IMR-90 (cell line): ENCODE measurements around the gene TMEM50B. TPM values are rescaled to one million over a fixed set of nuclear protein-coding genes. Genes with fewer than 3 reads are reported as not detected.
A peak's percentile ranks its signal among the peaks of the same experiment; 100 is the strongest.

Source experiments
- ATAC-seq: fragments of 200-7000 bp; cut with Tn5 transposase; 2 replicates; pipeline ENCODE4 v1.9.1; 2020; ENCODE audit warnings: low read depth, mild to moderate bottlenecking, moderate library complexity
- BruUV-seq: library from RNA; stranded (reverse); fragments of 400-500 nt; replicated peaks from 2 replicates; lab custom pipeline; 2021; lab: Mats Ljungman, UMichigan
- CTCF ChIA-PET: fragments of 300-600 bp; formaldehyde crosslinking; extraction: SDS; loops from one replicate; lab custom pipeline; 2021; ENCODE audit warnings: antibody characterized with exemption; lab: Yijun Ruan, JAX
- POLR2A ChIA-PET: fragments of 300-600 bp; sonication (Branson Sonifier 250); formaldehyde crosslinking; loops from one replicate; lab custom pipeline; 2022; ENCODE audit warnings: antibody characterized with exemption; ENCODE audit not compliant: unreplicated experiment; lab: Charles Lee
- DNase-seq: peaks from one replicate; pipeline ENCODE4 v3.0.0; 2013
- H2AFZ ChIP-seq: replicated peaks from 2 replicates; pipeline ENCODE3; 2013; ENCODE audit warnings: low read length, mild to moderate bottlenecking; ENCODE audit not compliant: poor library complexity
- H2AK5ac ChIP-seq: 2 replicates; pipeline ENCODE4 v1.6.1; 2013; ENCODE audit warnings: low read depth, low read length, inconsistent platforms
- H2AK9ac ChIP-seq: replicated peaks from 2 replicates; pipeline ENCODE3; 2013; ENCODE audit warnings: mild to moderate bottlenecking, low read depth, low read length, moderate library complexity; ENCODE audit not compliant: poor library complexity
- H2BK120ac ChIP-seq: 2 replicates; pipeline ENCODE4 v1.6.1; 2013; ENCODE audit warnings: low read depth, low read length, inconsistent platforms
- H2BK15ac ChIP-seq: 3 replicates; pipeline ENCODE4 v1.6.1; 2013; ENCODE audit warnings: low read depth, low read length, inconsistent platforms
- H2BK20ac ChIP-seq: 2 replicates; pipeline ENCODE4 v1.6.1; 2013; ENCODE audit warnings: low read depth, mild to moderate bottlenecking, inconsistent platforms, low read length, moderate library complexity
- H2BK5ac ChIP-seq: 2 replicates; pipeline ENCODE4 v1.6.1; 2013; ENCODE audit warnings: mild to moderate bottlenecking, low read depth, low read length, inconsistent platforms; ENCODE audit not compliant: poor library complexity, severe bottlenecking
- H3K14ac ChIP-seq: replicated peaks from 2 replicates; pipeline ENCODE4 v1.6.1; 2013; ENCODE audit warnings: low read depth, low read length, inconsistent platforms
- H3K18ac ChIP-seq: 2 replicates; pipeline ENCODE4 v1.6.1; 2013; ENCODE audit warnings: low read depth, low read length, control low read depth
- H3K23ac ChIP-seq: 2 replicates; pipeline ENCODE4 v1.6.1; 2013; ENCODE audit warnings: low read depth, low read length, inconsistent platforms
- H3K27ac ChIP-seq: 2 replicates; pipeline ENCODE4 v1.5.1; 2013; ENCODE audit warnings: mild to moderate bottlenecking, control low read depth, low read length; ENCODE audit not compliant: insufficient read depth
- H3K27me3 ChIP-seq: 2 replicates; pipeline ENCODE4 v1.6.1; 2013; ENCODE audit warnings: low read length; ENCODE audit not compliant: control insufficient read depth, insufficient read depth
- H3K36me3 ChIP-seq: 2 replicates; pipeline ENCODE4 v1.6.1; 2013; ENCODE audit warnings: low read length, mixed read lengths; ENCODE audit not compliant: control insufficient read depth, insufficient read depth
- H3K4ac ChIP-seq: 2 replicates; pipeline ENCODE4 v1.6.1; 2013; ENCODE audit warnings: low read depth, low read length, inconsistent platforms
- H3K4me1 ChIP-seq: 2 replicates; pipeline ENCODE4 v1.6.1; 2013; ENCODE audit warnings: low read length, mixed read lengths; ENCODE audit not compliant: control insufficient read depth, insufficient read depth
- H3K4me2 ChIP-seq: 2 replicates; pipeline ENCODE4 v1.6.1; 2013; ENCODE audit warnings: low read depth, mild to moderate bottlenecking, control low read depth, low read length, moderate library complexity
- H3K4me3 ChIP-seq: 2 replicates; pipeline ENCODE4 v1.5.1; 2013; ENCODE audit warnings: low read depth, mild to moderate bottlenecking, control low read depth, low read length, moderate library complexity; ENCODE audit not compliant: insufficient read depth
- H3K56ac ChIP-seq: 2 replicates; pipeline ENCODE4 v1.6.1; 2013; ENCODE audit warnings: low read length, inconsistent platforms; ENCODE audit not compliant: insufficient read depth; ENCODE audit errors: extremely low read depth
- H3K79me1 ChIP-seq, 2 experiments: 2 replicates each; pipeline ENCODE4 v1.6.1; 2013; ENCODE audit warnings: low read length in 2 of 2, inconsistent platforms in 1 of 2, low read depth in 1 of 2
- H3K9ac ChIP-seq: 2 replicates; pipeline ENCODE4 v1.6.1; 2013; ENCODE audit warnings: low read depth, low read length, control low read depth
- H3K9me1 ChIP-seq: 2 replicates; pipeline ENCODE4 v1.6.1; 2013; ENCODE audit warnings: low read length, inconsistent platforms; ENCODE audit not compliant: insufficient read depth
- H3K9me3 ChIP-seq: 2 replicates; pipeline ENCODE4 v1.6.1; 2013; ENCODE audit warnings: low read length; ENCODE audit not compliant: control insufficient read depth, insufficient read depth
- H4K20me1 ChIP-seq: 2 replicates; pipeline ENCODE4 v1.6.1; 2013; ENCODE audit warnings: low read length, inconsistent platforms; ENCODE audit not compliant: insufficient read depth
- H4K5ac ChIP-seq: 2 replicates; pipeline ENCODE4 v1.6.1; 2013; ENCODE audit warnings: mild to moderate bottlenecking, low read depth, low read length, control low read depth
- H4K8ac ChIP-seq, 2 experiments: 2 replicates each; pipeline ENCODE4 v1.6.1; 2013; ENCODE audit warnings: low read depth in 2 of 2, low read length in 2 of 2, control low read depth in 1 of 2, inconsistent platforms in 1 of 2
- H4K91ac ChIP-seq: 2 replicates; pipeline ENCODE4 v1.6.1; 2013; ENCODE audit warnings: low read depth, low read length, inconsistent platforms; ENCODE audit not compliant: insufficient read depth
- BHLHE40 ChIP-seq: fragments of 150-350 bp; IDR thresholded peaks from 2 replicates; pipeline ENCODE4 v1.6.1; 2016; ENCODE audit warnings: mild to moderate bottlenecking, low read depth, low read length
- MAFK ChIP-seq: IDR thresholded peaks from 2 replicates; pipeline ENCODE4 v1.6.1; 2012; ENCODE audit warnings: low read depth, low read length, improper control_type of control experiment
- MXI1 ChIP-seq: IDR thresholded peaks from 2 replicates; pipeline ENCODE4 v1.6.1; 2012; ENCODE audit warnings: low read depth, mild to moderate bottlenecking, low read length, moderate library complexity, borderline replicate concordance
- WGBS, 2 experiments: methylation state at CpG; one replicate each; pipeline versions ENCODE4 v1.1.5 to v1.1.7; 2013; ENCODE audit warnings: missing lambda C conversion rate in 2 of 2; ENCODE audit not compliant: insufficient read length in 1 of 2; ENCODE audit errors: extremely low coverage in 2 of 2; 5-methylcytosine and 5-hydroxymethylcytosine counted together
- dilution Hi-C: fragments of 300-500 bp; cut with HindIII; formaldehyde crosslinking; loops from one replicate; pipeline ENCODE4 v1.14.3; 2018; ENCODE audit warnings: low sequenced_read_pairs; ENCODE audit not compliant: unreplicated experiment
- in situ Hi-C: fragments of 300-500 bp; cut with MboI; formaldehyde crosslinking; loops from 3 replicates; pipeline ENCODE4 v1.14.3; 2019; ENCODE audit warnings: low sequenced_read_pairs, inconsistent platforms, mixed read lengths
- intact Hi-C: fragments of 100-400 bp; cut with micrococcal nuclease; formaldehyde crosslinking; loops from 2 replicates; pipeline ENCODE4 v1.10.0; 2022
- polyA plus RNA-seq, 3 experiments: library from polyadenylated mRNA; depleted of rRNA; stranded (reverse); fragments of >200 nt; gene quantifications; 2 replicates each; pipeline ENCODE4 v1.2.3, GENCODE V29; 2012; ENCODE audit warnings: low replicate concordance in 1 of 3
- total RNA-seq: library from RNA; depleted of rRNA; stranded (reverse); fragments of >200 nt; gene quantifications from 2 replicates; pipeline ENCODE4 v1.2.3, GENCODE V29; 2012

The TMEM50B gene
- total and polyA plus RNA-seq, 2 of the 4 experiments (the other 2 are of a cell fraction) = 10.9 to 25.9 TPM

- 0 out of 2 replicates have a peak, but pooled peaks cover 2% of the 10 kb centered on the region for H3K4me1 ChIP-seq
- DNase-seq (peak; percentile 17), ATAC-seq (peak; percentile 21)
- 0 out of 2 replicates have a peak, but pooled peaks cover 2% of the 10 kb centered on the region for H3K36me3 ChIP-seq
- CTCF ChIA-PET = no interaction called here
- no peak overlapping the region for H2AK5ac ChIP-seq
- peak overlapping the region; percentile 91 for H3K56ac ChIP-seq
- H2AFZ ChIP-seq = peak overlapping the region; percentile 96
- H3K4me3 ChIP-seq = peak overlapping the region; percentile 90
- no peak overlapping the region for H2BK20ac ChIP-seq
- H3K79me1 ChIP-seq = peaks cover 6 to 26% of the 10 kb centered on the region in 2 experiments
- intact Hi-C loops = no loop called here
- H2BK5ac ChIP-seq = peak overlapping the region; percentile 77
- in situ Hi-C loops = no loop called here
- peak overlapping the region; percentile 15; the same call in 1 of the 2 replicates for H3K18ac ChIP-seq
- no peak overlapping the region for H2BK15ac ChIP-seq
- H3K9me1 ChIP-seq = peaks cover 7% of the 10 kb centered on the region; the same call in 1 of the 2 replicates
- POLR2A ChIA-PET = interaction anchor here (0.6 to 1.5 kb wide), 2 partner anchors 12 to 83 kb away, joined by 5 to 6 read pairs; partner anchors contain the start of gene DNAJC28
- peak overlapping the region; percentile 87 for H3K14ac ChIP-seq
- no TSS peak for BruUV-seq
- H3K4me2 ChIP-seq = peak overlapping the region; percentile 92
- H4K5ac ChIP-seq = peak overlapping the region; percentile 21; the same call in 1 of the 2 replicates
- TF ChIP-seq MXI1 (peak; percentile 13; the same call in 1 of the 2 replicates), BHLHE40 (0 out of 2 replicates have a peak, but pooled peaks have one; percentile 7), MAFK (no peak)
- H2AK9ac ChIP-seq = peak overlapping the region; percentile 96
- no peaks in the 10 kb centered on the region for H3K9me3 ChIP-seq
- H3K9ac ChIP-seq = peak overlapping the region; percentile 90
- WGBS, 2 experiments = 0% methylated on average over 43 of the region's 68 CpGs; no CpG with 5 or more reads in 1 of the 2 experiments
- H4K20me1 ChIP-seq = 0 out of 2 replicates have a peak, but pooled peaks cover 5% of the 10 kb centered on the region
- H3K4ac ChIP-seq = peak overlapping the region; percentile 60
- no peak overlapping the region for H4K91ac ChIP-seq
- dilution Hi-C loops = no loop called here
- 0 out of 2 replicates have a peak overlapping the region, but pooled peaks have one; percentile 1 for H2BK120ac ChIP-seq
- peak overlapping the region in 1 of 2 experiments; percentile 81; a peak in 2 of 4 replicates for H4K8ac ChIP-seq
- peak overlapping the region; percentile 75 for H3K27ac ChIP-seq
- no peaks in the 10 kb centered on the region for H3K27me3 ChIP-seq
- peak overlapping the region; percentile 90 for H3K23ac ChIP-seq
Observed at GRCh38 chr21:33478935-33479678, 667 bp downstream of the TMEM50B start.
